Stimulated activated CD8-positive, alpha-beta memory T cell treated with anti-CD3 and anti-CD28 coated beads, Interleukin-15, amount 100 ng/mL, for 4 hours (primary cell): Measurements from ENCODE around the gene NDUFA12.
"Not testable (repeated sequence)": the region's sequence is repeated elsewhere in the genome, so short reads cannot be mapped to it uniquely, and the experiment has no call there.

Experiments used
- DNase-seq, 2 donors: peaks; one replicate each; pipeline ENCODE4 v3.0.0-alpha.2; 2020; ENCODE audit warnings: low read depth in 2 of 2

The NDUFA12 gene

DNA sequence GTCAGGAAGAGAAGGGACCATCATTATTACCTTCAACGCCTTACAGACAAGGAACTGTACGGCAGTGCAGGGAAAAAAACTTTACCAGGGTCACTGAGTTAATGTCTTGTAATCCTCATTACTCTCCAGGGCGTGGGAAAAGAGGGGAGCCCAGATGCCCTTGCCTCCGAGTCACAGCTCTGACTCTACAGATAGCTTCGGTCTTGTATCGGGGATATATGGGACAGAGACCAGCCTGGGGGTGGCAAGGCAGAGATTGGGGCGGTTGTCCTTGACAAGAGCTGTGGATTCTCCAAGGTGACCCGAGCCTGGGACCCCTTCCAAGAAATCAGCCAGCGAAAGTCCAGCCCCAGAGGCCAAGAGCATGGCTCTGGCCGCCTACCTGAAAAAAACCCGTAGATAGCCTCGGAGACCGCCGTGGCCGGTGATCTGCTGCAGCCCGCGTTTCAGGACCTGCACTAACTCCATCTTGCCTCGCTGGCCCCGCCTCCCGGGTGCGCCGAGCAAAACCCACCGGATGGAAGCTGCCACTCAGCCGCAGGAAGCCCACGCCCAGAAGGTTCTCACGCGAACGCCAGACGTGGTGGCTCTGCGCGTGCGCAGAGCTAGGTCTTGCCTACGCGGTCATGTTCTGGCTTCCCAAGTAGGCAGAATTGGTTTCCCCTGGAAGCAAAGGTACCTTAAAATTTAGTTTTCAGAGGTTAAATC is at the start of gene NDUFA12:
Gene NDUFA12 (minus strand): TSS at position 485 of the 708 bp plus-strand sequence. CDS start 17 bp downstream, at position 468.
- peak; percentile 89 for DNase-seq

DNA sequence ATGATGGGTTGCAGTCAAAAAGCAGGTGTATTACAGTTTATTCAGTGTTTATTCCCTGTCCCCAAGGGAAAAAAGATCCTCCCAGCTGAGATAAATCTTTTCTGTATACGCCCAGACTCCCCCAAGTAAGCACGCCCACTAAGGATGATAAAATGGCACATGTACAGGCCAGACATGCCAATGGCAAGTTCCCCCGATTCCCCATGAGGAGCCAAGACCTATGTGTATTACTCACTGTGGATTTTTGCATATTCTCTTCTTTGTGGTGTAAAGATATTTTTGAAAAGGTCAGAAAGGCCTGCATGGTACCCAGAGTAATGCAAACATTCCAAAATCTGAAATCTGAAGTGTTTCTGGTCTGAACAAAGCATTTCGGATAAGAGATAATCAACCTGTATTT is 47.7 kb upstream of the NDUFA12 start:
- no peak for DNase-seq

DNA sequence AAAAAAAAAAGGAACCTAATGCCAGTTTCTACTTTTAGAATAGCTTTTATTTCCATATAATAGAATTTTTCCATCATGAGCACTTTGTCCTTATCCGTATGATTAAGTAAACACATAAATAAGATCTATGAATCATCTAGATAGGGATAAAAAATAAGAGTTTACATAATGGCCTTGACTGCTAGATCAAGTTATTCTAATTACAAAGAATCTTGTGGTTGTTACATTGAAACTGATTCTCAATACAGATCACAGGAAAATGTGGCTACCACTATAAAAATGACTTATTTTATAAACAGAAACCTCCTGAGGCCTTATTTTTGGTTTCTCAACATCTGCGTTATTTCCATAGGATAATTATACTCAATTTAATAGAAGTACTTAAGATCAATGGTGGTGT is 34.4 kb upstream of the NDUFA12 start:
- DNase-seq: no peak

DNA sequence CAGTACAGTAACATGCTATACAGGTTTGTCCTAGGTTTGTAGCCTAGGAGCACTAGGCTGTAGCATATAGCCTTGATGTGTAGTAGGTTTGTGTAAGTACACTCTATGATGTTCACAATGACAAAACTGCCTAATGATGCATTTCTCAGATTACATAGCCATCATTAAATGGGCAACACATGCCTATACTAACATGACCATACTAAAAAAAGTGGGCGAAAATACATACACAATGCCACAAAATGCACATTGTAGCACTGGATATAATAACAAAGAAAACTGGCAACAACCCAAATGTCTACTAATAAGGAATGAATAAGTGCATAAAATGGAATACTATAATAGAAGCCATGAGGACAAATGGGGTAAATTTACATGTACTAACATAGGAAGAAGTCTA is 31.3 kb upstream of the NDUFA12 start:
- DNase-seq: no peak

DNA sequence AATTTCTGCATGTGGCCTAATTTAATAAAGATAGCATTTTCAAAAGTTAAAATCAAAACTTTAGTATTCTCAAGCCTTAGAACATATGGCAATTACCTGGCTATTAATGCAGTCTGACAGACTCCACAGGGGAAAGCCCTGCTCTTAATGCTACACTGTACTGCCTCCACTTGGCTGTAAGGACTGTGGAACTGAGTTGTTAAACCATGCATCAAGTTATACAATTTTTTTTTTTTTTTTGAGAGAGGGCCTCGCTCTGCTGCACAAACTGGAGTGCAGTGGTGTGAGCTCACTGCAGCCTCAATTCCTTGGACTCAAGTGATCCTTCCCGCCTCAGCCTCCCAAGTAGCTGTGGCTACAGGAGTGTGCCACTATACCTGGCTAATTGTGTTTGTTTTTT is 19.0 kb upstream of the NDUFA12 start:
- DNase-seq: no peak

DNA sequence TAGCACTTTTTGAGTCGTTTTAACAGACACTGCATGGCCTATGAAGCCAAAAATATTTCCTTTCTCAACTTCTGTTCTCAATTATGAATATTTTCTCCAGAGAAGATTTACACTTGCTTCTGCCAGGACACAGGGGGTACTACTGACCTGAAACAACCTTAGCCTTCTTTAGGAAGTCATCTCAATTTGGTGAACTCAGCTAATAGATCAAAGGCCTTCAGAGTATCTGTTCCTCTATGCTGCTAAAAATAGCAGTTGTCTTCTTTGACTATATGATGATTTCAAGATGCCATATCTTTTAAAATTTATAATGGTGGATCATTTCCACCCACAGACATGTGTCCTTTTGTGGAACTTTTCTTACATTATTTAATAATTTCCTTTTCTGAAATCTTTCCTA is 14.0 kb upstream of the NDUFA12 start:
- DNase-seq: no peak

DNA sequence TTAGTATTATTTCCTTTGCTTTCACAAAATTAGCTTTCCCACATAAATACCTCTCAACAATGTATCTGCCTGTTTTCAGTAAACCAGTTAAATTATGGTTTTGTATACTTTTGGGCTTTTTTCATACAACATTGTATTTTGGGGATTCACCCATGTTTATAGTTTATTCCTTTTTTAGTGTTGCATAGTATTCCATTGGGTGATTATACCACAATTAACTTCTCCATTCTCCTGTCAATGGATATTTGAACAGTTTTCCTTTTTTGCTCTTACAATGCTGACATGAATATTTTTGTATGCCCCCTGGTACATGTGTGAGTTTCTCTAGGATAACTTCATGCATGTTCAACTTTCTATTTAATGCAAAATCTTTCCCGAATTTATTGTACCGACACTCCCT is 12.6 kb upstream of the NDUFA12 start:
- no peak for DNase-seq

DNA sequence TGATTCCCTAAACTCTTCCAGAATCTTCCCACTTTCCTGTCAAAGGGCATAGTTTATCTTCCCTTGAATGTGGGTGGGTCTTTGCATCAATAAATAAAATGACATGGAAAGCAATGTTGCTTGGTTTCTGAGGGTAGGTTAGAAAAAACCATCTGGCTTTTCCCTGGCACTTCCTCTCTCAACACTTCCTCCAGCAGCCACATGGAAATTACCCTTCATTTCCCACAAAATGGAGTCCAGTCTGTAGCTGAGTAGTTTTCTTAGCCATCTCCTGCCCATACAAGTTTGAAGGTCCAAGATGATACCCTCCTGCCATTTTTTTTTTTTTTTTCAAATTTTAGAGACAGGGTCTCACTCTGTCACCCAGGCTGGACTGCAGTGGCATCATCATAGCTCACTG is 11.1 kb upstream of the NDUFA12 start:
- DNase-seq: no peak

DNA sequence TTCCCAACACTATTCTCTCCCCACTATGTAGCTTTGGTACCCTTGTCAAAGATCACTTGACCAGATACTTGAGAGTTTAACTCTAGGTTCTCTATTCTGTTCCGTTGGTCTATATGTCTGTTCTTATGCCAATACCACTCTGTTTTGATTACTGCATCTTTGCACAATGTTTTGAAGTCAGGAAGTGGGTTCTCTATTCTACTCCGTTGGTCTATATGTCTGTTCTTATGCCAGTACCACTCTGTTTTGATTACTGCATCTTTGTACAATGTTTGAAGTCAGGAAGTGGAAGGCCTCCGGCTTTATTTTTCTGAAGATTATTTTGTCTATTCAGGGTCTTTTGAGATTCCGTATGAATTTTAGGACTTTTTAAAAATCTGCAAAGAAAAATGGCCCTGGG is 2.7 kb upstream of the NDUFA12 start:
- no peak for DNase-seq

DNA sequence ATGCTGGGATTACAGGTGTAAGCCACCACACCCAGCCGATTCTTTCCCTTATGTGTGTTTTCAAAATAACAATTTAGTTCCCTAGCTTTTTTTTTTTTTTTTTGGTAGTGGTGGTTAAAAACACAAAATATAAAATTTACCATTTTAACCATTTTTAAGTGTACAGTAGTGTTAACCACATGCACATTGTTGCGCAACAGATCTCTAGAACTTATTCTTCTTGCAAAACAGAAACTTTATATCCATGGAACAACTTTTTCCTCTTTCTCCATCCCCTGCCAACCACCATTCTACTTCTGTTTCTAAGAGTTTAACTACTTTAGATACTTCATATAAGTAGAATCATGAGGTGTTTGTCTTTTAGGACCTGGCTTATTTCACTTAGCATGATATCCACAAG is 1.1 kb upstream of the NDUFA12 start:
- no peak for DNase-seq

DNA sequence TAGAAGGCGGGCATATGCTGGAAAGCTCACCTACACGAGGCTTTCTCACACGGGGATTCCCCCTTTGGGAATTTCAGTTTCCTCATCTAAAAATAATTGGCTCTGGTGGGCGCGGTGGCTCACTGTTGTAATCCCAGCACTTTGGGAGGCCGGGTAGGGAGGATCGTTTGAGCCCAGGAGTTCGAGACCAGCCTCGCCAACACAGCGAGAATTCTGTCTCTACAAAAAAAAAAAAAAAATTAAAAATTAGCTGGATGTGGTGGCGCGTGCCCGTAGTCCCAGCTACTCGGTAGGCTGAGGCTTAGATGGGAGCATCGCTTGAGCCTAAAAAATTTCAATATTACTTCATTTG is 400 bp upstream of the NDUFA12 start:
- DNase-seq: no peak

DNA sequence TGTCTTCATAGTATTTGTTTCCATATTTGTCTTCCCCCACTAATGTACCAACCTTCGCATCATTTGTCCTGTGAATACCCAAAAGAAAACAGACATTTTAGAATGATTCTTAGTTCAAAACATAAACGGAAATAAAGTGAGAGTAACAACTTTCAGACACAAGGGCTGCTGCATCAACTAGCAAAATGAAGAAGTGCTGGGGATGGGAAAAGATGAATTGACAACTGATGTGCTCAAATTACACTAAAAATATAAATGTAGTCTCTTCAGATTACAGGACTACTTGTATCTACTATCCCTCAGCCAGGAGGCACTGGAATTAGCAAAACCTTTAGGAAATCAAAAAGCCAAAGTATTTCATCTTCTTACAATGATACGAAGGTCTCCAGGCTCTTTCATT is 743 bp downstream of the NDUFA12 start:
- DNase-seq: no peak

DNA sequence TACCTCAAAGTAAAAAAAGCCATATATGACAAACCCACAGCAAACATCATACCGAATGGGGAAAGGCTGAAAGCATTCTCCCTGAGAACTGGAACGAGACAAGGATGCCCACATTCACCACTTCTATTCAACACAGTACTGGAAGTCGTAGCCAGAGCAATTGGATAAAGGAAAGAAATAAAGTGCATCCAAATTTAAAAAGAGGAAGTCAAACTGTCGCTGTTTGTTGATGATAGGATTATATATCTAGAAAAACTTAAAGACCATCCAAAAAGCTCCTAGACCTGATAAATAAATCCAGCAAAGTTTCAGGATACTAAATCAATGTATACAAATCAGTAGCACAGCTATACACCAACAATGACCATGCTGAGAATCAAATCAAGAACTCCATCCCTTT is 5.2 kb downstream of the NDUFA12 start:
- DNase-seq: no peak

DNA sequence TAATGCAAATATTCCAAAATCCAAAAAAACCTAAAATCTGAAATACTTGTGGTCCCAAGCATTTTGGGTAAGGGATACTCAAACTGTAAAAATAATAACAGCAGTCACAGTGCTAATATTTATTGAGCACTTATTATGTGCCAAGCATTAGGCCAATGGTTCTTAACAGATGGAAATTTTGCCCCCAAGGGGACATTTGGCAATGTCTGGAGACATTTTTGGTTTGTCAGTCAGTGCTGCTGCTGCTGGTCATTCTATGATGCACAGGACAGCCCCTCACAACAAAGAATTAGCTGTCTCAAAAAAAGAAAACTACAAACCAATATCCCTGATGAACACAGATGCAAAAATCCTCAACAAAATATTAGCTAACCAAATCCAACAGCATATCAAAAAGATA is 5.8 kb downstream of the NDUFA12 start:
- no peak for DNase-seq

DNA sequence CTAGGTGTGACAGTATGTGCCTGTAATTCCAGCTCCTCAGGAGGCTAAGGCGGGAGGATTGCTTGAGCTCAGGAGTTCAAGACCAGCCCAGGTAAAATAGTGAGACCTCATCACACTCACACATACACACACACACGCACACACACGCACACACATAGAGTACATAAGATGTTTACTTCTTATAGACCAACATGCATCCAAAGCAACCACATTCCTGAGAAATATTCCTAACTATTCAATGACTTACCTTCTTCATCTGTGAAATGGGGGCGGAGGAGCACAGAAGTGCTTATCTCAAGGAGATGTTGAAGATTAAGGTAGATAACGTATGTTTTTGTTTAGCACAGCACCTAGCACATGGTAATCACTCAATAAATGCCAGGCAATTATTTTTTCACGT is 6.4 kb downstream of the NDUFA12 start:
- no peak for DNase-seq

DNA sequence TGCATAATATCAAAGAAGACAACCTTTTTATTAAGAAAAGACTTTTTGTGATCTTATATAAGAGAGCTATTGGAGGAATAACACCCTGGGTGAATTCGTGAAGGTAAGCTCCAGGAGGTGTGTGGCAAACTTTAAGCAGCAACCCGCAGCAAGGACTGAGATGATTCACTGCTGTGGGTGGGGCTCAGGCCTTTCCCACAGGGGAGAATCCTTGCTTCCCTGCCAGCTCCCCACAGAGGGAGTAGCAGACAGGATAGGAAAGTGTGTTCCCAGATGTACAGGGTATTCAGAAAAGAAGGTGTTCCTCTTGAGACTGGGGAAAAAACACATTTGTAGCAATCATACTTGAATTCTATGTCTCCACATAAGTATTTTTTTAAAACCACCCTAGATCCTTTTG is 9.2 kb downstream of the NDUFA12 start:
- DNase-seq: no peak

DNA sequence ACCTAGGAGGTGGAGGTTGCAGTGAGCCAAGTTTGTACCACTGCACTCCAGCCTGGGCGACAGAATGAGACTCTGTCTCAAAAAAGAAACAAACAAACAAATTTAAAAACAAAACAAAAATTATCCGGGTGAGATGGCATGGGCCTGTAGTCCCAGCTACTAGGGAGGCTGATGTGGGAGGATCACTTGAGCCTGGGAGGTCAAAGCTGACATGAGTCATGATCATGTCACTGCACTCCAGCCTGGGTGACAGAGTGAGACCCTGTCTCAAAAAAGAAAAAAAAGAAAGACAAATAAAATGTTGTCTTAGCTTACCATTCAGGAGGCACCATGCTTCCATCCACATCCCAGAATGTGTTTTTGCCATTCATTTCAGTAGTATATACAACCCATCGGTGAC is 9.6 kb downstream of the NDUFA12 start:
- DNase-seq: not testable (repeated sequence)

DNA sequence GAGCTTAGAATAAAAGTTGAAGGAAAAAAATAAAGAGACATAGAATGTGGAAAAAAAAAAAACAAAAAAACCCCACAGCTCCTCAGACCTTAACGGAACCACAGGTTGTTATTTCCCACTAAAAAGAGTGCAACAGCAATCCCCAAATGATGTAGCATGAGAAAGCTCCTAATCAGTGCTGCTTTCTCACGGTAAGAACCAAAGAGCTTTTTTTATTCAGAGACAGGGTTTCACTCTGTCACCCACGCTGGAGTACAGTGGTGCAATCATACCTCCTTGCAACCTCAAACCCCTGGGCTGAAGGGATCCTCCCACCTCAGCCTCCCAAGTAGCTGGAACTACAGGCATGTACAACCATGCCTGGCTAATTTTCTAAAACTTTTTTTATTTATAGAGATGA is 13.3 kb downstream of the NDUFA12 start:
- DNase-seq: no peak

DNA sequence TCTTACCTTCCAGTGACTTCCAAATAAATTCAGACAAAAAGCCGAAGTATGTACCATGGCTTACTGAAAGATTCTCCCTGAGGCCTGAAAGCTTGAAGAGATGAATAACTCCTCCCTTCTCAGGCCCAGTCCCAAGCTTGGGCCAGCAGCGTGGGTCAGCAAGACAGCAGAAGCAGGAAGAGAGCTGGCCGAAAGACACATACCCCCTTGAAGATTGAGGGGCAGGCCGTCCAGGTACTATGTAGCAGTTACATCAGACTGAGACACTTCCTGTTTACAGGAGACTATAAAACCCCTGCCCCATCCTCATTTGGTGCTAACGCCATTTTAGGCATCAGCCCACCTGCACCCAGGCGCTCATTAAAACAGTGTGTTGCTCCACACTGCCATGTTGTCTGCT is 15.0 kb downstream of the NDUFA12 start:
- DNase-seq: no peak

DNA sequence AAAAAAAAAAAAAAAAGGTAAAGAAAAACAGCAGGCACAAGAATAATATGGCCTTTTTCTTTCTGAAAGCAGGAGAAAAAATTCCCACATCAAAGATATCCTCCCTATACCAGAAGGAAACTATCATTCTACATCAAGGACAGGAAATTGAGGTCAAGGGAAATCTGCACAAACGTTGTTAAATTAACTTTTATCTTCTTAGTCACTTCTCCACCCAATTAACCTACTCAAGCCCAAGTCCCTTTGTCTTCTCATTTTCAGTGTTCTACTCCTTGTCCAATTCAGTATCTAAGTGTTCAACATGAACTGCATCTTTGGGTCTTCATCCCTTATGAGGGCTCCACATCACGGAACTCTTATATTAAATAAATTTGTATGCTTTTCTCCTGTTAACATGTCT is 15.7 kb downstream of the NDUFA12 start:
- no peak for DNase-seq

DNA sequence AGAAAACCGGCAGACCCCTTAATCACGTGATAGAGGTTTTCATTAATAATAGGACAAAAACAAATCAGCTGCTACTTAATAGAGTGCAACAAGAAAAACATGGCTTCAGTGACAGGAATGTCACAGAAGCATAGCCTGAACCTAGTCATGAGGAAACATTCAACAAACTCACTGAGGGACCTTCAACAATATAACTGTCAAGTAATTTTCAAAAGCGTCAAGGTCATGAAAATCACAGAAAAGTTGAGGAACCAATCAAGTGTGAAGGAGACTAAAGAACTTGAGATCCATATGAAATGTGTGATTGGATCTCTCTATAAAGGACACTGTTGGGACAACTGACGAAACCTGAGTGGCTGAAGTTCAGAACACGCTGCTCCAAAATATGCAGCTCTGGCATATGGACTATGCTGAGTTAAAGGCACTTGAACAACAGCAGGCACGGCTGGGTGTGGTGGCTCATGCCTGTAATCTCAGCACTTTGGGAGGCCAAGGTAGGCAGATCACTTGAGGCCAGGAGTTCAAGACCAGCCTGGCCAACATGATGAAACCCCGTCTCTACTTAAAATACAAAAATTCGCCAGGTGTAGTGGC is 16.3 kb downstream of the NDUFA12 start:
- DNase-seq: no peak

DNA sequence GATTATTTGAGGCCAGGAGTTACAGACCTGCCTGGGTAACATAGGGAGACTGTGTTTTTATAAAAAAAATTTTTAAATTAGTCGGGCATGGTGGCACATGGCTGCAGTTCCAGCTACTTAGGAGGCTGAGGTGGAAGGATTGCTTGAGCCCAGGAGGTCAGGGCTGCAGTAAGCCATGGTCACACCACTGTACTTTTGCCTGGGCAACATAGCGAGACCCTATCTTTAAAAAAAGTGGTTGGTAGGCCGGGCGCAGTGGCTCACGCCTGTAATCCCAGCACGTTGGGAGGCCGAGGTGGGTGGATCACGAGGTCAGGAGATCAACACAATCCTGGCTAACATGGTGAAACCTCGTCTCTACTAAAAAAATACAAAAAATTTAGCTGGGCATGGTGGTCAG is 18.4 kb downstream of the NDUFA12 start:
- DNase-seq: not testable (repeated sequence)

DNA sequence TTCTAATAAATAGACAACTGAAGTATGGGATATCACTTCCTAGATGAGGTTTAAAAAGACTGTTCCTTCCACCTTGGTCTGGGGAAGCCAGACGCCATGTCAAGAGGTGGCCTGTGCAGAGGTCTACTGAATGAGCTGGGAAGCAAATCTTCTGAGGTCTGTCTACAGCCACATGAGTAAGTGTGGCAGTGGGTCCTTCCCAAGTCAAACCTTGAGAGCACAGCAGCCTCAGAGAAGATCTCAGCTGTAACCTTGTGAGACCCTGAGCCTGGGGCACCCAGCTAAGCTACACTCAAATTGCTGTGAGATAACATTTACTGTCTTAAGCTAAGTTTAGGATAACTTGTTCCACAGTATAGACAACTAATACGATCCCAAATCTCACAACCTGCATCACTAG is 20.2 kb downstream of the NDUFA12 start:
- DNase-seq: no peak

DNA sequence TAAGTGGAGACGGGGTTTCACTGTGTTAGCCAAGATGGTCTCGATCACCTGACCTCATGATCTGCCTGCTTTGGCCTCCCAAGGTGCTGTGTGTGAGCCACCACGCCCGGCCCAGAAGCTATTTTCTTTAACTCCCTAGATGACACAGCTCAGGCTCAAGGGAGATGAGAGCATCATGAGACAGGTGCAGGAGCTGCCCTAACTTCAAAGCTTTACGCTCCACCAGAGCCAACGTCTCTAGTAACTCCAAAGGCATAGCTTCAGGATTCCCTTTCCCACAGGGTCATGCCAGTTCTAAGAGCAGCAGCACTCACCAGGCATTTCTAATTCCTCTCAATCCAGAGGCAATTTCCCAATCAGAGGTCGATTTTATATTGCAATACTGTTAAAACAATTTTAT is 21.0 kb downstream of the NDUFA12 start:
- no peak for DNase-seq
